Keratinocyte (primary cell): Measurements from ENCODE around the gene PRICKLE3.
"Not testable (repeated sequence)": the region's sequence is repeated elsewhere in the genome, so short reads cannot be mapped to it uniquely, and the experiment has no call there.

Experiments used
- CTCF ChIP-seq, 3 experiments: IDR thresholded peaks in 1 of 3; conservative IDR thresholded peaks in 1 of 3; optimal IDR thresholded peaks in 1 of 3; 2 replicates in 2 of 3; 3 replicates in 1 of 3; pipeline versions ENCODE3 to v1.5.1; 2011; ENCODE audit warnings: low read length in 3 of 3, mild to moderate bottlenecking in 3 of 3, moderate library complexity in 2 of 3, control low read depth in 1 of 3, inconsistent platforms in 1 of 3; ENCODE audit not compliant: insufficient read depth in 2 of 3; ENCODE audit errors: extremely low read depth in 1 of 3
- EZH2 ChIP-seq: IDR thresholded peaks from one replicate; pipeline ENCODE4 v1.6.1; 2012; ENCODE audit warnings: inconsistent platforms, mild to moderate bottlenecking, low read length, moderate library complexity

GRCh38 chrX:49127742-49128258 is 58.4 kb downstream of the PRICKLE3 start:
- TF ChIP-seq CTCF (optimal IDR thresholded peaks at IDR 0.05 in 1 of 3, IDR thresholded peaks at IDR 0.05 in 1 of 3, conservative IDR thresholded peaks at IDR 0.05 in 1 of 3; ENCODE audit: extremely low read depth in 1 of 3, insufficient read depth in 2 of 3, low read length in 3 of 3); EZH2: not testable (repeated sequence)
